SK-N-SH (cell line): ENCODE data around the gene NACC1. TPM values are rescaled to one million over a fixed set of nuclear protein-coding genes. Genes with fewer than 3 reads are reported as not detected.

Experiments used
- ELF1 ChIP-seq: IDR thresholded peaks from 2 replicates; pipeline ENCODE4 v1.4.0; 2012
- EP300 ChIP-seq, 2 experiments: IDR thresholded peaks; 2 replicates each; pipeline versions ENCODE4 v1.4.0 to v1.6.1; 2012; ENCODE audit warnings: borderline replicate concordance in 1 of 2, low read depth in 1 of 2, low read length in 1 of 2
- EZH2phosphoT487 ChIP-seq: fragments of 200-600 bp; sonication (generic); IDR thresholded peaks from 2 replicates; pipeline ENCODE4 v1.6.1; 2017; ENCODE audit warnings: low read depth, mixed run types, mild to moderate bottlenecking, antibody characterized with exemption, moderate library complexity, borderline replicate concordance
- FOSL2 ChIP-seq: IDR thresholded peaks from 2 replicates; pipeline ENCODE4 v1.4.0; 2012; ENCODE audit warnings: low read depth, mild to moderate bottlenecking, moderate library complexity, borderline replicate concordance
- GABPA ChIP-seq: IDR thresholded peaks from 2 replicates; pipeline ENCODE4 v1.4.0; 2012; ENCODE audit warnings: low read depth, mild to moderate bottlenecking
- IRF3 ChIP-seq: fragments of 150-350 bp; IDR thresholded peaks from 2 replicates; pipeline ENCODE4 v1.6.1; 2016; ENCODE audit warnings: mild to moderate bottlenecking, low read depth, low read length
- JUND ChIP-seq: IDR thresholded peaks from 2 replicates; pipeline ENCODE4 v1.4.0; 2012
- MAX ChIP-seq: IDR thresholded peaks from 2 replicates; pipeline ENCODE4 v1.4.0; 2012; ENCODE audit warnings: low read depth
- MEF2A ChIP-seq: IDR thresholded peaks from 2 replicates; pipeline ENCODE4 v1.4.0; 2012; ENCODE audit warnings: low read depth, borderline replicate concordance
- NFIC ChIP-seq: IDR thresholded peaks from 2 replicates; pipeline ENCODE4 v1.4.0; 2012; ENCODE audit warnings: borderline replicate concordance
- POLR2AphosphoS5 ChIP-seq: IDR thresholded peaks from 2 replicates; pipeline ENCODE4 v1.6.1; 2012; ENCODE audit warnings: low read depth, low read length
- RCOR1 ChIP-seq: fragments of 150-350 bp; IDR thresholded peaks from 2 replicates; pipeline ENCODE4 v1.6.1; 2017; ENCODE audit warnings: antibody characterized with exemption, low read length
- TAF1 ChIP-seq: IDR thresholded peaks from 2 replicates; pipeline ENCODE4 v1.6.1; 2012; ENCODE audit warnings: low read depth, mild to moderate bottlenecking, low read length, moderate library complexity, borderline replicate concordance
- USF1 ChIP-seq: IDR thresholded peaks from 2 replicates; pipeline ENCODE4 v1.4.0; 2012; ENCODE audit warnings: low read depth, borderline replicate concordance
- USF2 ChIP-seq: fragments of 150-350 bp; IDR thresholded peaks from 2 replicates; pipeline ENCODE4 v1.6.1; 2017; ENCODE audit warnings: antibody characterized with exemption, low read length, low read depth, borderline replicate concordance
- YY1 ChIP-seq: IDR thresholded peaks from 2 replicates; pipeline ENCODE4 v1.4.0; 2012; ENCODE audit warnings: low read depth, mild to moderate bottlenecking
- ZBTB33 ChIP-seq: IDR thresholded peaks from 2 replicates; pipeline ENCODE4 v1.4.0; 2012; ENCODE audit warnings: low read depth, borderline replicate concordance
- polyA plus RNA-seq, 3 experiments: library from polyadenylated mRNA; depleted of rRNA; stranded (reverse); fragments of >200 nt; gene quantifications; 2 replicates each; pipeline ENCODE4 v1.2.3, GENCODE V29; 2012

NACC1 gene
- polyA plus RNA-seq, 1 of the 3 experiments (the other 2 are of a cell fraction) = 127 TPM

GRCh38 chr19:13163609-13164342 lies 45.7 kb downstream of the NACC1 start (continued):
- TF ChIP-seq ZBTB33 (no peak), FOSL2 (peak; percentile 41; the same call in 1 of the 2 replicates), EP300 (IDR thresholded peaks at IDR 0.05; ENCODE audit: borderline replicate concordance in 1 of 2, low read depth in 1 of 2, low read length in 1 of 2) (peak; percentile 66 to 85; a peak in 3 of 4 replicates), GABPA (no peak), MAX (peak; percentile 64; the same call in 1 of the 2 replicates), JUND (no peak), MEF2A (no peak), YY1 (no peak), ELF1 (no peak), USF2 (no peak), TAF1 (peak; percentile 52; the same call in 1 of the 2 replicates), USF1 (no peak; the same call in 1 of the 2 replicates), NFIC (peak; percentile 85), IRF3 (no peak), RCOR1 (peak; percentile 76; the same call in 1 of the 2 replicates), EZH2phosphoT487 (no peak), POLR2AphosphoS5 (peak; percentile 80; the same call in 1 of the 2 replicates)
- TF ChIP-seq, all 33 proteins: peak for 14
